Measurements from ENCODE around the gene TCF7L2.

TCF7L2 gene

GRCh38 chr10:113066561-113067312 lies 116.7 kb downstream of the TCF7L2 start:
- Histone ChIP-seq H3K9me3 (ENCODE audit: control insufficient read depth, insufficient read depth, low read length) (no peaks in the 10 kb centered on the region), H3K27me3 (ENCODE audit: control insufficient read depth, low read length) (no peaks in the 10 kb centered on the region), H3K36me3 (ENCODE audit: control insufficient read depth, low read length) (no peaks in the 10 kb centered on the region), H4K20me1 (ENCODE audit: control insufficient read depth, insufficient read depth, low read depth, low read length) (no peaks in the 10 kb centered on the region), H3K79me2 (ENCODE audit: control insufficient read depth, low read length) (no peaks in the 10 kb centered on the region), H3K4me2 (ENCODE audit: low read length) (no peak overlapping the region), H3K4me3 (ENCODE audit: low read length) (no peak overlapping the region), H3K27ac (ENCODE audit: low read depth, low read length) (no peak overlapping the region), H3K9me2 (replicated peaks; ENCODE audit: control insufficient read depth, low read length) (no peaks in the 10 kb centered on the region), H3F3A (ENCODE audit: control insufficient read depth, insufficient read depth) (no peaks in the 10 kb centered on the region), H3K4me1 (ENCODE audit: control insufficient read depth, low read length) (no peaks in the 10 kb centered on the region)
- no peak for TF ChIP-seq EZH2phosphoT487 (IDR thresholded peaks at IDR 0.05; ENCODE audit: borderline replicate concordance, low read length)
- no peak for TF ChIP-seq CTCF (IDR thresholded peaks at IDR 0.05; ENCODE audit: low read depth, low read length, poor library complexity, severe bottlenecking)

GRCh38 chr10:113067501-113067900 lies 117.5 kb downstream of the TCF7L2 start:
- H3K27ac ChIP-seq (ENCODE audit: low read depth, low read length), result no peak overlapping the region
- TF ChIP-seq EZH2phosphoT487 (IDR thresholded peaks at IDR 0.05; ENCODE audit: borderline replicate concordance, low read length) (no peak), CTCF (IDR thresholded peaks at IDR 0.05; ENCODE audit: low read depth, low read length, poor library complexity, severe bottlenecking) (no peak)

GRCh38 chr10:113068178-113068890 lies 118.3 kb downstream of the TCF7L2 start:
- no peak overlapping the region for H3K4me2 ChIP-seq (ENCODE audit: low read length)
- H3K79me2 ChIP-seq (ENCODE audit: control insufficient read depth, low read length), result no peaks in the 10 kb centered on the region
- H3K36me3 ChIP-seq (ENCODE audit: control insufficient read depth, low read length), result no peaks in the 10 kb centered on the region
- H3K4me3 ChIP-seq (ENCODE audit: low read length), result no peak overlapping the region
- H4K20me1 ChIP-seq (ENCODE audit: control insufficient read depth, insufficient read depth, low read depth, low read length), result no peaks in the 10 kb centered on the region
- H3K27ac ChIP-seq (ENCODE audit: low read depth, low read length), result no peak overlapping the region
- no peaks in the 10 kb centered on the region for H3K27me3 ChIP-seq (ENCODE audit: control insufficient read depth, low read length)
- H3K9me3 ChIP-seq (ENCODE audit: control insufficient read depth, insufficient read depth, low read length), result no peaks in the 10 kb centered on the region
- H3F3A ChIP-seq (ENCODE audit: control insufficient read depth, insufficient read depth), result no peaks in the 10 kb centered on the region
- no peaks in the 10 kb centered on the region for H3K9me2 ChIP-seq (replicated peaks; ENCODE audit: control insufficient read depth, low read length)
- TF ChIP-seq EZH2phosphoT487 (IDR thresholded peaks at IDR 0.05; ENCODE audit: borderline replicate concordance, low read length) (no peak), CTCF (IDR thresholded peaks at IDR 0.05; ENCODE audit: low read depth, low read length, poor library complexity, severe bottlenecking) (no peak)
- no peaks in the 10 kb centered on the region for H3K4me1 ChIP-seq (ENCODE audit: control insufficient read depth, low read length)

More at GRCh38 chr10:113067501-113067900, 117.5 kb downstream of the TCF7L2 start:
- no peak overlapping the region for H3K4me2 ChIP-seq (ENCODE audit: low read length)
- no peaks in the 10 kb centered on the region for H3F3A ChIP-seq (ENCODE audit: control insufficient read depth, insufficient read depth)
- no peaks in the 10 kb centered on the region for H3K4me1 ChIP-seq (ENCODE audit: control insufficient read depth, low read length)
- H3K36me3 ChIP-seq (ENCODE audit: control insufficient read depth, low read length), result no peaks in the 10 kb centered on the region
- H3K79me2 ChIP-seq (ENCODE audit: control insufficient read depth, low read length), result no peaks in the 10 kb centered on the region
- H3K27me3 ChIP-seq (ENCODE audit: control insufficient read depth, low read length), result no peaks in the 10 kb centered on the region
- H4K20me1 ChIP-seq (ENCODE audit: control insufficient read depth, insufficient read depth, low read depth, low read length), result no peaks in the 10 kb centered on the region
- H3K4me3 ChIP-seq (ENCODE audit: low read length), result no peak overlapping the region
- H3K9me2 ChIP-seq (replicated peaks; ENCODE audit: control insufficient read depth, low read length), result no peaks in the 10 kb centered on the region
- no peaks in the 10 kb centered on the region for H3K9me3 ChIP-seq (ENCODE audit: control insufficient read depth, insufficient read depth, low read length)

All from DOHH2 (cell line).